GM23248 (cell line): ENCODE results near the gene IGFBPL1.

ENCODE experiments used
- EZH2 ChIP-seq: fragments of 200-600 bp; sonication (generic); IDR thresholded peaks from 2 replicates; pipeline ENCODE4 v1.6.1; 2018; ENCODE audit warnings: antibody characterized with exemption, mild to moderate bottlenecking; ENCODE audit not compliant: insufficient read depth, poor library complexity, severe bottlenecking
- EZH2phosphoT487 ChIP-seq: fragments of 200-600 bp; sonication (generic); IDR thresholded peaks from 2 replicates; pipeline ENCODE4 v1.6.1; 2018; ENCODE audit warnings: antibody characterized with exemption, moderate library complexity, mild to moderate bottlenecking, low read depth; ENCODE audit not compliant: insufficient read depth

GRCh38 chr9:38382141-38382540 is 42.1 kb downstream of the IGFBPL1 start:
- no peak for TF ChIP-seq EZH2
- TF ChIP-seq EZH2phosphoT487, result no peak
